ENCODE results near the gene LRRC1. TPM values are rescaled to one million over a fixed set of nuclear protein-coding genes. Genes with fewer than 3 reads are reported as not detected.

The LRRC1 gene
- total and polyA plus RNA-seq, 2 of the 8 experiments (the other 6 are each of a cell fraction or from before 2014, with no cell fraction given): 6.7 to 15.9 TPM

GRCh38 chr6:53961679-53962370, 167.0 kb downstream of the LRRC1 start (continued):
- TF ChIP-seq EZH2 (IDR thresholded peaks at IDR 0.05; ENCODE audit: low read depth, low read length, severe bottlenecking) (no peak), MAFK (IDR thresholded peaks at IDR 0.05; ENCODE audit: low read depth, low read length) (no peak), TAF7 (optimal IDR thresholded peaks at IDR 0.05; ENCODE audit: borderline replicate concordance, low read depth, low read length) (no peak), SAP30 (IDR thresholded peaks at IDR 0.05; ENCODE audit: insufficient read depth, insufficient replicate concordance, low read length) (no peak), SIN3A (conservative IDR thresholded peaks at IDR 0.05 in 1 of 2, IDR thresholded peaks at IDR 0.05 in 1 of 2; ENCODE audit: low read depth in 1 of 2, low read length in 2 of 2) (no peak), JUN (IDR thresholded peaks at IDR 0.05; ENCODE audit: low read depth, low read length) (no peak), TCF12 (IDR thresholded peaks at IDR 0.05; ENCODE audit: low read depth, low read length) (no peak), BACH1 (IDR thresholded peaks at IDR 0.05; ENCODE audit: low read length) (no peak), SP2 (IDR thresholded peaks at IDR 0.05; ENCODE audit: low read length) (no peak)
- TF ChIP-seq, protein P1, sequence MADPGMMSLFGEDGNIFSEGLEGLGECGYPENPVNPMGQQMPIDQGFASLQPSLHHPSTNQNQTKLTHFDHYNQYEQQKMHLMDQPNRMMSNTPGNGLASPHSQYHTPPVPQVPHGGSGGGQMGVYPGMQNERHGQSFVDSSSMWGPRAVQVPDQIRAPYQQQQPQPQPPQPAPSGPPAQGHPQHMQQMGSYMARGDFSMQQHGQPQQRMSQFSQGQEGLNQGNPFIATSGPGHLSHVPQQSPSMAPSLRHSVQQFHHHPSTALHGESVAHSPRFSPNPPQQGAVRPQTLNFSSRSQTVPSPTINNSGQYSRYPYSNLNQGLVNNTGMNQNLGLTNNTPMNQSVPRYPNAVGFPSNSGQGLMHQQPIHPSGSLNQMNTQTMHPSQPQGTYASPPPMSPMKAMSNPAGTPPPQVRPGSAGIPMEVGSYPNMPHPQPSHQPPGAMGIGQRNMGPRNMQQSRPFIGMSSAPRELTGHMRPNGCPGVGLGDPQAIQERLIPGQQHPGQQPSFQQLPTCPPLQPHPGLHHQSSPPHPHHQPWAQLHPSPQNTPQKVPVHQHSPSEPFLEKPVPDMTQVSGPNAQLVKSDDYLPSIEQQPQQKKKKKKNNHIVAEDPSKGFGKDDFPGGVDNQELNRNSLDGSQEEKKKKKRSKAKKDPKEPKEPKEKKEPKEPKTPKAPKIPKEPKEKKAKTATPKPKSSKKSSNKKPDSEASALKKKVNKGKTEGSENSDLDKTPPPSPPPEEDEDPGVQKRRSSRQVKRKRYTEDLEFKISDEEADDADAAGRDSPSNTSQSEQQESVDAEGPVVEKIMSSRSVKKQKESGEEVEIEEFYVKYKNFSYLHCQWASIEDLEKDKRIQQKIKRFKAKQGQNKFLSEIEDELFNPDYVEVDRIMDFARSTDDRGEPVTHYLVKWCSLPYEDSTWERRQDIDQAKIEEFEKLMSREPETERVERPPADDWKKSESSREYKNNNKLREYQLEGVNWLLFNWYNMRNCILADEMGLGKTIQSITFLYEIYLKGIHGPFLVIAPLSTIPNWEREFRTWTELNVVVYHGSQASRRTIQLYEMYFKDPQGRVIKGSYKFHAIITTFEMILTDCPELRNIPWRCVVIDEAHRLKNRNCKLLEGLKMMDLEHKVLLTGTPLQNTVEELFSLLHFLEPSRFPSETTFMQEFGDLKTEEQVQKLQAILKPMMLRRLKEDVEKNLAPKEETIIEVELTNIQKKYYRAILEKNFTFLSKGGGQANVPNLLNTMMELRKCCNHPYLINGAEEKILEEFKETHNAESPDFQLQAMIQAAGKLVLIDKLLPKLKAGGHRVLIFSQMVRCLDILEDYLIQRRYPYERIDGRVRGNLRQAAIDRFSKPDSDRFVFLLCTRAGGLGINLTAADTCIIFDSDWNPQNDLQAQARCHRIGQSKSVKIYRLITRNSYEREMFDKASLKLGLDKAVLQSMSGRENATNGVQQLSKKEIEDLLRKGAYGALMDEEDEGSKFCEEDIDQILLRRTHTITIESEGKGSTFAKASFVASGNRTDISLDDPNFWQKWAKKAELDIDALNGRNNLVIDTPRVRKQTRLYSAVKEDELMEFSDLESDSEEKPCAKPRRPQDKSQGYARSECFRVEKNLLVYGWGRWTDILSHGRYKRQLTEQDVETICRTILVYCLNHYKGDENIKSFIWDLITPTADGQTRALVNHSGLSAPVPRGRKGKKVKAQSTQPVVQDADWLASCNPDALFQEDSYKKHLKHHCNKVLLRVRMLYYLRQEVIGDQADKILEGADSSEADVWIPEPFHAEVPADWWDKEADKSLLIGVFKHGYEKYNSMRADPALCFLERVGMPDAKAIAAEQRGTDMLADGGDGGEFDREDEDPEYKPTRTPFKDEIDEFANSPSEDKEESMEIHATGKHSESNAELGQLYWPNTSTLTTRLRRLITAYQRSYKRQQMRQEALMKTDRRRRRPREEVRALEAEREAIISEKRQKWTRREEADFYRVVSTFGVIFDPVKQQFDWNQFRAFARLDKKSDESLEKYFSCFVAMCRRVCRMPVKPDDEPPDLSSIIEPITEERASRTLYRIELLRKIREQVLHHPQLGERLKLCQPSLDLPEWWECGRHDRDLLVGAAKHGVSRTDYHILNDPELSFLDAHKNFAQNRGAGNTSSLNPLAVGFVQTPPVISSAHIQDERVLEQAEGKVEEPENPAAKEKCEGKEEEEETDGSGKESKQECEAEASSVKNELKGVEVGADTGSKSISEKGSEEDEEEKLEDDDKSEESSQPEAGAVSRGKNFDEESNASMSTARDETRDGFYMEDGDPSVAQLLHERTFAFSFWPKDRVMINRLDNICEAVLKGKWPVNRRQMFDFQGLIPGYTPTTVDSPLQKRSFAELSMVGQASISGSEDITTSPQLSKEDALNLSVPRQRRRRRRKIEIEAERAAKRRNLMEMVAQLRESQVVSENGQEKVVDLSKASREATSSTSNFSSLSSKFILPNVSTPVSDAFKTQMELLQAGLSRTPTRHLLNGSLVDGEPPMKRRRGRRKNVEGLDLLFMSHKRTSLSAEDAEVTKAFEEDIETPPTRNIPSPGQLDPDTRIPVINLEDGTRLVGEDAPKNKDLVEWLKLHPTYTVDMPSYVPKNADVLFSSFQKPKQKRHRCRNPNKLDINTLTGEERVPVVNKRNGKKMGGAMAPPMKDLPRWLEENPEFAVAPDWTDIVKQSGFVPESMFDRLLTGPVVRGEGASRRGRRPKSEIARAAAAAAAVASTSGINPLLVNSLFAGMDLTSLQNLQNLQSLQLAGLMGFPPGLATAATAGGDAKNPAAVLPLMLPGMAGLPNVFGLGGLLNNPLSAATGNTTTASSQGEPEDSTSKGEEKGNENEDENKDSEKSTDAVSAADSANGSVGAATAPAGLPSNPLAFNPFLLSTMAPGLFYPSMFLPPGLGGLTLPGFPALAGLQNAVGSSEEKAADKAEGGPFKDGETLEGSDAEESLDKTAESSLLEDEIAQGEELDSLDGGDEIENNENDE (IDR thresholded peaks at IDR 0.05; ENCODE audit: insufficient replicate concordance, low read length): no peak
